Measurements from ENCODE around the gene CCDC86. TPM values are rescaled to one million over a fixed set of nuclear protein-coding genes. Genes with fewer than 3 reads are reported as not detected.
A peak's percentile ranks its signal among the peaks of the same experiment; 100 is the strongest.

The CCDC86 gene
- total RNA-seq, 3 donors from 2014 or later, result 8.8 to 14.9 (median 14.7) TPM

DNA sequence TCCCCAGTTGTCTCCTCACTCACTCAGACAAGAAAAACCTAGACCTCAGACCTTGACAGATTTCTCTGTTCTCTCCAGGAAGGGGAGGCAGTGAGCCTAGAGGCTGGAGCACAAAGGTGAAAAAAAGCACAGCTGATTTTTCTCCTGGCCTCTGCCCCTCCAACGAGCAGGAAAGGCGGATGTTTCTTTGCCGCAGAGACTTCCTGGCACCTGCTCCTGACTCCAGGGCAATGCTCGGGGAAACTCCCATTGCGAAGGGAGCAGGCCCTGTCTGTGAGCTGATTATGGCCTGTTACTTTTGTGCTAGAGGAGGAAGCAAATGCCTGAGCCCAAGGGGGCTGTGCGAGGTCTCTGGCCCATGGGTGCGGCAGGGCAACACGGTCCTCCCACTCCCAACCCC, 31.3 kb upstream of the CCDC86 start:
- no peak overlapping the region for H3K4me3 ChIP-seq
- TF ChIP-seq, protein P1, sequence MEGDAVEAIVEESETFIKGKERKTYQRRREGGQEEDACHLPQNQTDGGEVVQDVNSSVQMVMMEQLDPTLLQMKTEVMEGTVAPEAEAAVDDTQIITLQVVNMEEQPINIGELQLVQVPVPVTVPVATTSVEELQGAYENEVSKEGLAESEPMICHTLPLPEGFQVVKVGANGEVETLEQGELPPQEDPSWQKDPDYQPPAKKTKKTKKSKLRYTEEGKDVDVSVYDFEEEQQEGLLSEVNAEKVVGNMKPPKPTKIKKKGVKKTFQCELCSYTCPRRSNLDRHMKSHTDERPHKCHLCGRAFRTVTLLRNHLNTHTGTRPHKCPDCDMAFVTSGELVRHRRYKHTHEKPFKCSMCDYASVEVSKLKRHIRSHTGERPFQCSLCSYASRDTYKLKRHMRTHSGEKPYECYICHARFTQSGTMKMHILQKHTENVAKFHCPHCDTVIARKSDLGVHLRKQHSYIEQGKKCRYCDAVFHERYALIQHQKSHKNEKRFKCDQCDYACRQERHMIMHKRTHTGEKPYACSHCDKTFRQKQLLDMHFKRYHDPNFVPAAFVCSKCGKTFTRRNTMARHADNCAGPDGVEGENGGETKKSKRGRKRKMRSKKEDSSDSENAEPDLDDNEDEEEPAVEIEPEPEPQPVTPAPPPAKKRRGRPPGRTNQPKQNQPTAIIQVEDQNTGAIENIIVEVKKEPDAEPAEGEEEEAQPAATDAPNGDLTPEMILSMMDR (IDR thresholded peaks at IDR 0.05), result no peak
- H3K9me3 ChIP-seq, result no peaks in the 10 kb centered on the region
- H3K4me1 ChIP-seq (ENCODE audit: low read depth), result peaks cover 3% of the 10 kb centered on the region
- H3K36me3 ChIP-seq (ENCODE audit: low read depth), result no peaks in the 10 kb centered on the region
- DNase-seq (peak in 2 of 3 donors; percentile 50 to 60), ATAC-seq (peak; percentile 94)
- intact Hi-C loops (cut with DNase I, micrococcal nuclease), result no loop called here

GRCh38 chr11:60813324-60813723, 28.6 kb upstream of the CCDC86 start:
- TF ChIP-seq, protein P1 (IDR thresholded peaks at IDR 0.05), result no peak
- peaks cover 3% of the 10 kb centered on the region for H3K4me1 ChIP-seq (ENCODE audit: low read depth)
- DNase-seq, result no peak
- H3K4me3 ChIP-seq, result no peak overlapping the region
- intact Hi-C loops (cut with DNase I, micrococcal nuclease), result no loop called here
- no peaks in the 10 kb centered on the region for H3K36me3 ChIP-seq (ENCODE audit: low read depth)
- no peak for ATAC-seq
- H3K9me3 ChIP-seq, result peaks cover 10% of the 10 kb centered on the region

- ATAC-seq, result no peak
- H3K4me1 ChIP-seq (ENCODE audit: low read depth), result peaks cover 3% of the 10 kb centered on the region
- intact Hi-C loops (cut with DNase I, micrococcal nuclease), result no loop called here
- H3K36me3 ChIP-seq (ENCODE audit: low read depth), result no peaks in the 10 kb centered on the region
- DNase-seq, result no peak
- H3K9me3 ChIP-seq, result peaks cover 10% of the 10 kb centered on the region
- TF ChIP-seq, protein P1 (IDR thresholded peaks at IDR 0.05), result no peak
- H3K4me3 ChIP-seq, result no peak overlapping the region
These were observed 27.8 kb upstream of the CCDC86 start for GRCh38 chr11:60814112-60814511.

DNA sequence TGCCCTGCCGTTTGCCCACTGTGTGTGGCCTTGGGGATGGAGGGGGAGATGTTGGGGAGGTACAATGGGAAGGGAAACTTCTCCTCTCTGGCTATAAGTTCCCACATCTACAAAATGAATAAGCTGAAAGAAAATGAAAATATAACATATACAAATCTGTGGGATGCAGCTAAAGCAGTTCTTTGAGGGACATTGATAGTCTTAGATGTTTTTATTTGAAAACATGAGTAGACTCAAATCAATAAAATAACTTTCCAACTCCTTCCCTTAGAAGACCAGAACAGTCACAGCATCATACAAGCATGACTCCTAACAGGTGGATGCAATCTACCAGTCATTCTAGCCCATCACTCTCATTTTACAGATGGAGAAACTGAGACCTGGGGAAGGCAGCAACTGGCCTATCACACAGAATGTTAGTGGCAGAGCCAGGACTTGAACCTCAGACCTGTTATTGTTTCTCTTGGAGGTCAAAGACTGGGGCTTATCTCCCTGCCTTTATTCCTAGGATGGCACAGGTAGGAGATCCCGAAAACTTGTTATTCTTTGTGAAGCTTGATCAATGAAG, 25.2 kb upstream of the CCDC86 start:
- DNase-seq (no peak), ATAC-seq (no peak)
- intact Hi-C loops (cut with DNase I, micrococcal nuclease), result no loop called here
- H3K9me3 ChIP-seq, result peaks cover 10% of the 10 kb centered on the region
- H3K4me1 ChIP-seq (ENCODE audit: low read depth), result no peaks in the 10 kb centered on the region
- no peak overlapping the region for H3K4me3 ChIP-seq
- H3K36me3 ChIP-seq (ENCODE audit: low read depth), result no peaks in the 10 kb centered on the region
- TF ChIP-seq, protein P1 (IDR thresholded peaks at IDR 0.05), result no peak

DNA sequence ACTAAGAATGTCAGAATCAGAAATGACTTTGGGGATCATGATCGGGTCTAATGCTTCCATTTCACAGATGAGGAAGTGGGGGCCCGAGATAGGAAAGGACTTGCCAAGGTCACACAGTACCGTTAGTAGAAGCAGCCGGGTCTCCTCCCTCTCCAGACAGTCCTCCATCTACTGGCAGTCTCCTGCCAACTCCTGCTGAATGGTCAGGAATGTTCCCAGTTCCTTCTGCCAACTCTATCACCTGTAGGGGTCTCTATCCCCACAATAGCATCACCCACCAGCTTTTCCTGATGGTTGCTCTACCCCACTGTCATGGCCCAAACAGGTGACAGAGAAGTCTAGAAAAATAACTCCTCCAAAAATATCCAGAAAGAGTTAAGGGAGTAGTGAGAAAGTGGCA, 23.9 kb upstream of the CCDC86 start:
- peaks cover 10% of the 10 kb centered on the region for H3K9me3 ChIP-seq
- TF ChIP-seq, protein P1 (IDR thresholded peaks at IDR 0.05), result no peak
- intact Hi-C loops (cut with DNase I, micrococcal nuclease), result no loop called here
- no peaks in the 10 kb centered on the region for H3K4me1 ChIP-seq (ENCODE audit: low read depth)
- no peaks in the 10 kb centered on the region for H3K36me3 ChIP-seq (ENCODE audit: low read depth)
- ATAC-seq, result no peak
- DNase-seq, result no peak
- H3K4me3 ChIP-seq, result no peak overlapping the region
